HepG2 (cell line): ENCODE data around the gene SLCO4A1. TPM values are rescaled to one million over a fixed set of nuclear protein-coding genes. Genes with fewer than 3 reads are reported as not detected.

Experiments
- ASH2L ChIP-seq: fragments of 300-600, 200-600 bp; sonication (generic); IDR thresholded peaks from 2 replicates; pipeline ENCODE4 v1.7.0; 2017; ENCODE audit warnings: low read depth, mild to moderate bottlenecking, moderate library complexity, mixed read lengths, low read length; ENCODE audit not compliant: insufficient read length
- ATF7 ChIP-seq, 2 experiments: fragments of 450-650 bp in 1 of 2; sonication (generic) in 1 of 2; formaldehyde crosslinking in 1 of 2; IDR thresholded peaks; 2 replicates each; pipeline versions ENCODE4 v1.4.0 to v1.6.1; 2016 to 2020; ENCODE audit warnings: antibody characterized with exemption in 1 of 2, mild to moderate bottlenecking in 1 of 2, missing genetic modification reagents in 1 of 2
- ETS1 ChIP-seq: sonication (generic); formaldehyde crosslinking; IDR thresholded peaks from 2 replicates; pipeline ENCODE4 v1.4.0; 2020; ENCODE audit warnings: missing genetic modification reagents
- FOXO1 ChIP-seq: sonication (generic); formaldehyde crosslinking; IDR thresholded peaks from 2 replicates; pipeline ENCODE4 v1.4.0; 2020; ENCODE audit warnings: missing genetic modification reagents
- FUBP1 ChIP-seq: sonication (generic); formaldehyde crosslinking; IDR thresholded peaks from 2 replicates; pipeline ENCODE4 v1.5.1; 2020; ENCODE audit warnings: missing genetic modification reagents, mild to moderate bottlenecking, borderline replicate concordance
- HNF1B ChIP-seq: sonication (generic); formaldehyde crosslinking; IDR thresholded peaks from 2 replicates; pipeline ENCODE4 v1.5.1; 2020; ENCODE audit warnings: mild to moderate bottlenecking, moderate library complexity, missing genetic modification reagents
- HOMEZ ChIP-seq: IDR thresholded peaks from 2 replicates; pipeline ENCODE4 v1.6.1; 2016; ENCODE audit warnings: low read depth
- HOXA5 ChIP-seq: sonication (generic); formaldehyde crosslinking; IDR thresholded peaks from 2 replicates; pipeline ENCODE4 v1.4.0; 2020; ENCODE audit warnings: missing genetic modification reagents
- KDM5B ChIP-seq: sonication (generic); formaldehyde crosslinking; IDR thresholded peaks from 2 replicates; pipeline ENCODE4 v1.4.0; 2020; ENCODE audit warnings: missing genetic modification reagents, mild to moderate bottlenecking, borderline replicate concordance
- KLF11 ChIP-seq: IDR thresholded peaks from 2 replicates; pipeline ENCODE4 v1.6.1; 2016; ENCODE audit warnings: missing compliant biosample characterization
- MTF1 ChIP-seq: sonication (generic); formaldehyde crosslinking; IDR thresholded peaks from 2 replicates; pipeline ENCODE4 v1.5.0; 2020; ENCODE audit warnings: missing genetic modification reagents
- NR1H2 ChIP-seq: sonication (generic); formaldehyde crosslinking; IDR thresholded peaks from 2 replicates; pipeline ENCODE4 v1.8.1; 2022; ENCODE audit warnings: low read depth, missing genetic modification reagents, borderline replicate concordance
- THAP8 ChIP-seq: sonication (generic); formaldehyde crosslinking; IDR thresholded peaks from 2 replicates; pipeline ENCODE4 v1.5.1; 2020; ENCODE audit warnings: missing genetic modification reagents, mild to moderate bottlenecking, borderline replicate concordance
- U2AF2 ChIP-seq: fragments of 200-400 bp; formaldehyde crosslinking; IDR thresholded peaks from 2 replicates; pipeline ENCODE4 v1.6.1; 2017; ENCODE audit warnings: low read depth, mild to moderate bottlenecking, low read length
- YEATS2 ChIP-seq: sonication (generic); formaldehyde crosslinking; IDR thresholded peaks from 2 replicates; pipeline ENCODE4 v1.4.0; 2020; ENCODE audit warnings: missing genetic modification reagents, borderline replicate concordance
- ZNF274 ChIP-seq: sonication (generic); formaldehyde crosslinking; IDR thresholded peaks from 2 replicates; pipeline ENCODE4 v1.5.1; 2020; ENCODE audit warnings: mild to moderate bottlenecking, missing genetic modification reagents
- ZNF382 ChIP-seq: sonication (generic); formaldehyde crosslinking; IDR thresholded peaks from 2 replicates; pipeline ENCODE4 v1.5.0; 2020; ENCODE audit warnings: missing genetic modification reagents, mild to moderate bottlenecking, borderline replicate concordance
- ZNF546 ChIP-seq: sonication (generic); formaldehyde crosslinking; conservative IDR thresholded peaks from 2 replicates; pipeline ENCODE4 v1.8.1; 2023; ENCODE audit warnings: mild to moderate bottlenecking, missing genetic modification reagents
- ZNF614 ChIP-seq: IDR thresholded peaks from 2 replicates; pipeline ENCODE4 v1.6.1; 2018; ENCODE audit warnings: missing biosample characterization, missing genetic modification reagents, inconsistent platforms, borderline replicate concordance
- ZNF660 ChIP-seq: sonication (generic); formaldehyde crosslinking; IDR thresholded peaks from 2 replicates; pipeline ENCODE4 v1.5.1; 2020; ENCODE audit warnings: mild to moderate bottlenecking, low read depth, missing genetic modification reagents, borderline replicate concordance
- ZNF816 ChIP-seq: sonication (generic); formaldehyde crosslinking; IDR thresholded peaks from 2 replicates; pipeline ENCODE4 v1.8.0; 2022; ENCODE audit warnings: missing genetic modification reagents, mild to moderate bottlenecking, borderline replicate concordance
- polyA plus RNA-seq, 8 experiments: library from polyadenylated mRNA; depleted of rRNA in 3 of 8; stranded (reverse) in 7 of 8; unstranded in 1 of 8; fragments of >200 nt; fragmentation: Illumina TruSeq in 4 of 8; extraction: Trizol in 4 of 8; gene quantifications; 2 replicates each; pipeline versions ENCODE4 v1.2.1 to v1.2.3, GENCODE V29; 2011 to 2016; ENCODE audit warnings: low read depth in 4 of 8, missing spikeins in 1 of 8, mixed read lengths in 1 of 8; ENCODE audit not compliant: insufficient read depth in 1 of 8
- total RNA-seq, 5 experiments: library from RNA; depleted of rRNA; stranded (reverse); fragments of >200 nt; fragmentation: Illumina TruSeq; extraction: Trizol; gene quantifications; 2 replicates each; pipeline ENCODE4 v1.2.3, GENCODE V29; 2016; ENCODE audit warnings: low read depth in 1 of 5

The SLCO4A1 gene
- total and polyA plus RNA-seq, 2 of the 13 experiments (the other 11 are each of a cell fraction or from before 2014, with no cell fraction given), result 55.5 to 112 TPM

GRCh38 chr20:62623488-62624324 is 18.6 kb upstream of the SLCO4A1 start (continued):
- TF ChIP-seq HNF1B, result peak; percentile 93; the same call in 1 of the 2 replicates
- TF ChIP-seq ZNF816 (CRISPR knock-in tag), result no peak
- TF ChIP-seq KLF11 (CRISPR knock-in tag), result peak; percentile 22; the same call in 1 of the 2 replicates
- peak; percentile 72; the same call in 1 of the 2 replicates for TF ChIP-seq ZNF660 (CRISPR knock-in tag)
- TF ChIP-seq HOMEZ (CRISPR knock-in tag), result peak; percentile 57; the same call in 1 of the 2 replicates
- peak; percentile 62; the same call in 1 of the 2 replicates for TF ChIP-seq KDM5B (CRISPR knock-in tag)
- TF ChIP-seq ZNF546 (CRISPR knock-in tag), result 0 out of 2 replicates have a peak, but pooled peaks have one; percentile 80
- peak; percentile 77 for TF ChIP-seq YEATS2 (CRISPR knock-in tag)
- peak; percentile 86 for TF ChIP-seq ZNF614 (CRISPR knock-in tag)
- no peak for TF ChIP-seq FUBP1 (CRISPR knock-in tag)
- TF ChIP-seq ETS1 (CRISPR knock-in tag), result peak; percentile 69; the same call in 1 of the 2 replicates
- TF ChIP-seq MTF1, result no peak
- no peak for TF ChIP-seq NR1H2 (CRISPR knock-in tag)
- peak; percentile 46 for TF ChIP-seq ZNF274 (CRISPR knock-in tag)
- peak; percentile 94 for TF ChIP-seq HOXA5 (CRISPR knock-in tag)
- TF ChIP-seq ATF7 (IDR thresholded peaks at IDR 0.05), result no peak
- peak; percentile 65 for TF ChIP-seq ATF7 (CRISPR knock-in tag; IDR thresholded peaks at IDR 0.05)
- TF ChIP-seq ZNF382 (CRISPR knock-in tag), result no peak
- TF ChIP-seq THAP8 (CRISPR knock-in tag), result no peak; the same call in 1 of the 2 replicates
- TF ChIP-seq ASH2L, result peak; percentile 90
- TF ChIP-seq FOXO1 (CRISPR knock-in tag), result peak; percentile 77
- no peak for TF ChIP-seq U2AF2
